ENCODE results near the gene OSBPL9.

Gene OSBPL9

GRCh38 chr1:51756290-51756689 is 139.4 kb downstream of the OSBPL9 start:
- TF ChIP-seq REST (IDR thresholded peaks at IDR 0.05; ENCODE audit: insufficient replicate concordance, low read depth) (no peak), GABPA (IDR thresholded peaks at IDR 0.05; ENCODE audit: low read depth) (no peak), POLR2AphosphoS5 (IDR thresholded peaks at IDR 0.05; ENCODE audit: low read depth) (no peak), SPI1 (IDR thresholded peaks at IDR 0.05; ENCODE audit: borderline replicate concordance, low read depth) (no peak), CTCF (IDR thresholded peaks at IDR 0.05; ENCODE audit: insufficient read depth, low read length) (no peak)
- no peak for DNase-seq (ENCODE audit: low read depth in 1 of 2, low spot score in 1 of 2)
- Histone ChIP-seq H3K4me3 (replicated peaks; ENCODE audit: insufficient read depth, low read length) (no peak overlapping the region), H3K27me3 (ENCODE audit: insufficient read depth, poor library complexity, severe bottlenecking) (no peaks in the 10 kb centered on the region), H3K27ac (replicated peaks) (no peak overlapping the region)

GRCh38 chr1:51758310-51758709 is 141.4 kb downstream of the OSBPL9 start:
- Histone ChIP-seq H3K4me3 (replicated peaks; ENCODE audit: insufficient read depth, low read length) (no peak overlapping the region), H3K27me3 (ENCODE audit: insufficient read depth, poor library complexity, severe bottlenecking) (no peaks in the 10 kb centered on the region), H3K27ac (replicated peaks) (no peak overlapping the region)
- no peak for TF ChIP-seq POLR2AphosphoS5 (IDR thresholded peaks at IDR 0.05; ENCODE audit: low read depth)
- no peak for TF ChIP-seq SPI1 (IDR thresholded peaks at IDR 0.05; ENCODE audit: borderline replicate concordance, low read depth)
- no peak for TF ChIP-seq CTCF (IDR thresholded peaks at IDR 0.05; ENCODE audit: insufficient read depth, low read length)
- no peak for TF ChIP-seq REST (IDR thresholded peaks at IDR 0.05; ENCODE audit: insufficient replicate concordance, low read depth)
- no peak for TF ChIP-seq GABPA (IDR thresholded peaks at IDR 0.05; ENCODE audit: low read depth)
- DNase-seq (ENCODE audit: low read depth in 1 of 2, low spot score in 1 of 2), result no peak

GRCh38 chr1:51760872-51761271 is 144.0 kb downstream of the OSBPL9 start:
- H3K27ac ChIP-seq (replicated peaks), result no peak overlapping the region
- DNase-seq (ENCODE audit: low read depth in 1 of 2, low spot score in 1 of 2), result no peak

More at GRCh38 chr1:51760872-51761271, 144.0 kb downstream of the OSBPL9 start:
- no peak for TF ChIP-seq SPI1 (IDR thresholded peaks at IDR 0.05; ENCODE audit: borderline replicate concordance, low read depth)
- TF ChIP-seq REST (IDR thresholded peaks at IDR 0.05; ENCODE audit: insufficient replicate concordance, low read depth), result no peak
- TF ChIP-seq POLR2AphosphoS5 (IDR thresholded peaks at IDR 0.05; ENCODE audit: low read depth), result no peak
- no peak for TF ChIP-seq CTCF (IDR thresholded peaks at IDR 0.05; ENCODE audit: insufficient read depth, low read length)
- TF ChIP-seq GABPA (IDR thresholded peaks at IDR 0.05; ENCODE audit: low read depth), result no peak
- no peaks in the 10 kb centered on the region for H3K27me3 ChIP-seq (ENCODE audit: insufficient read depth, poor library complexity, severe bottlenecking)
- H3K4me3 ChIP-seq (replicated peaks; ENCODE audit: insufficient read depth, low read length), result no peak overlapping the region
